Hepatocyte (in vitro differentiated cells): ENCODE results near the gene ADGB.

ENCODE experiments used
- CTCF ChIP-seq: fragments of 200-600 bp; sonication (generic); IDR thresholded peaks from 2 replicates; pipeline ENCODE4 v1.5.1; 2016; ENCODE audit warnings: antibody characterized with exemption, mild to moderate bottlenecking; ENCODE audit not compliant: poor library complexity
- EZH2 ChIP-seq: fragments of 200-600 bp; sonication (generic); IDR thresholded peaks from 2 replicates; pipeline ENCODE4 v1.6.1; 2016; ENCODE audit warnings: antibody characterized with exemption, mild to moderate bottlenecking, borderline replicate concordance
- EZH2phosphoT487 ChIP-seq: fragments of 200-600 bp; sonication (generic); IDR thresholded peaks from one replicate; pipeline ENCODE4 v1.6.1; 2018; ENCODE audit warnings: antibody characterized with exemption, mild to moderate bottlenecking, low read depth, moderate library complexity; ENCODE audit not compliant: unreplicated experiment, severe bottlenecking

DNA sequence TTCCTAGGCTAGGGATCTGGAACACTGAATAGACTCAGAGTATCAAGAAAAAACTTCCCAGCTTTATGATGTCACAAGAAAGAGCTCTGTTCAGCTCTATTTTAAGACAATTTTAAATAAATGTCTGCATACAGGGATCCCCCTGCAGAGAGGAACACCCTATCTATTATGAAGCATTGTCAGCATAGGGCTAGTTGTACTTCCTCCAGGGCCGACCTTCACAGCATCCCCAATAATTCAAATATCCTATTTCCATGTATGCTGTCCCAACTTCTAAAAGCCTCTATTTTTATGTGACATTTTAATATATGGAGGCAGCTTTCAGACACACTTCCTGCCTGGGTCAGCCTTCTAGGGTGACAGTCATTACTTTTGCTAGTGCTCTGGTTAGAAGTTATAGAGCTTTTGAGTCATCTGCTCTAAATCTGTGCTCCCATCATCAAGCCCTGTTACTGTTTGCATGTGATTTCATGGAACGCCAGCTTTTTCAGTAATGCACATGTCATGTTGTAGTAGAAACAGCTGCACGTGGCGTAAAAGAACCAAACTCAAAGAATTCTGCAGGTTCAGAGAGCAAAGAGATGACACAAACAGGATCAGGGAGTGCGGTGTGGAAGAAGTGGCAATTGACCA, 189.2 kb downstream of the ADGB start:
- TF ChIP-seq CTCF (no peak), EZH2 (no peak), EZH2phosphoT487 (no peak)
